NOMO-1 treated with DMSO at 0.1 percent for 48 hours (cell line): Measurements from ENCODE around the gene REEP2.
A peak's percentile ranks its signal among the peaks of the same experiment; 100 is the strongest.
"Not testable (repeated sequence)": the region's sequence is repeated elsewhere in the genome, so short reads cannot be mapped to it uniquely, and the experiment has no call there.

Experiments used
- DNase-seq: peaks from one replicate; lab custom pipeline; 2025; ENCODE audit not compliant: unreplicated experiment; lab: John Stamatoyannopoulos, UW

The REEP2 gene

GRCh38 chr5:138438724-138439476 is at the start of gene REEP2:
Gene REEP2 (plus strand): TSS chr5:138439057. CDS start chr5:138439209, 152 bp downstream.
- DNase-seq = peak; percentile 22

- DNase-seq = no peak
These were observed 49.5 kb upstream of the REEP2 start for GRCh38 chr5:138389332-138389731.

DNA sequence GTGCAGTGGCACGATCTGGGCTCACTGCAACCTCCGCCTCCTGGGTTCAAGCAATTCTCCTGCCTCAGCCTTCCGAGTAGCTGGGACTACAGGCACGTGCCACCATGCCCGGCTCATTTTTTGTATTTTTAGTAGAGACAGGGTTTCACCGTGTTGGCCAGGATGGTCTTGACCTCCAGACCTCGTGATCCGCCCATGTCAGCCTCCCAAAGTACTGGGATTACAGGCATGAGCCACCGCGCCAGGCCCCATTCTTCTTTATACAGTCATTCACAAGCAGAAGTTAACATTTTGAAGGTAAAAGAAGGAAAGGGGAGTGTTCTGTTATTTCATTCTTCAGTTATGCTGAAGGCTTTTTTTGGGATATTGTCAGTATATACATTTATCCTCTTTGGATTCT is 48.9 kb upstream of the REEP2 start:
- DNase-seq = not testable (repeated sequence)

GRCh38 chr5:138391859-138392386 is 46.9 kb upstream of the REEP2 start:
- DNase-seq = no peak

GRCh38 chr5:138402640-138403039 is 36.2 kb upstream of the REEP2 start:
- DNase-seq = no peak

- no peak for DNase-seq
These were observed 30.8 kb upstream of the REEP2 start for GRCh38 chr5:138408023-138408422.

DNA sequence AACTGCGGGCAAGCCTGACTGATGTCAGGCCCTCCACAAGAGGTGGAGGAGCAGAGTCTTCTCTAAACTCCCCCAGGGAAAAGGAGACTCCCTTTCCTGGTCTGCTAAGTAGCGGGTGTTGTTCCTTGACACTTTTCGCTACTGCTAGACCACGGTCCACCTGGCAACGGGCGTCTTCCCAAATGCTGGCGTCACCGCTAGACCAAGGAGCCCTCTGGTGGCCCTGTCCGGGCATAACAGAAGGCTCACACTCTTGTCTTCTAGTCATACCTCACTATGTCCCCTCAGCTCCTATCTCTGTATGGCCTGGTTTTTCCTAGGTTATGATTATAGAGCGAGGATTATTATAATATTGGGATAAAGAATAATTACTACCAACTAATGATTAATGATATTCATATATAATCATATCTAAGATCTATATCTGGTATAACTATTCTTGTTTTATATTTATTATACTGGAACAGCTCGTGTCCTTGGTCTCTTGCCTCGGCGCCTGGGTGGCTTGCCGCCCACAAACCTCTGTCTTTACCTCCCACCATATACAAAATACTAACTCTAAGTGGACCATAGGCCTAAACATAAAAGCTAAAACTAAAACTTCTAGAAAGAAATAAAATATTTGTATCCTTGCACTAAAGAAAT is 27.7 kb upstream of the REEP2 start:
- peak; percentile 9 for DNase-seq

DNA sequence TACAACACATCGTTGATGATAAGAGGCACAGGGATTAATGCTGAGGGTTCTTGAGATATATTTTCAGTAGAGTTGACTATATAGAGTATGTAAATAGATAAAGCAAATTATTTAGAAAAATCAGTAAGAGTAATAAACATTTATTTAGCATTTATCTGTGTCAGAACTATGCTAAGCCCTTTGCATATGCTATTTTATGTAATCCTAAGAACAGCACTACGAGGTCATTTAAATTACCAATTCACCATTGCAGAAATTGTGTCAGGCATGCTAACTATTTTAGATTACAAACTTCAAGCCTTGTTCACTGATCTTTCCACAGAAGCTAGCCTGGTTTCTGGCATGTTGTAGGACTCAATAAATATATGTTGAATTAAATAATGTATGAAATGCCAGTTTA is 20.4 kb upstream of the REEP2 start:
- no peak for DNase-seq

- DNase-seq = no peak
These were observed 13.8 kb upstream of the REEP2 start for GRCh38 chr5:138425079-138425478.

- no peak for DNase-seq
These were observed 2.9 kb upstream of the REEP2 start for GRCh38 chr5:138435943-138436342.

DNA sequence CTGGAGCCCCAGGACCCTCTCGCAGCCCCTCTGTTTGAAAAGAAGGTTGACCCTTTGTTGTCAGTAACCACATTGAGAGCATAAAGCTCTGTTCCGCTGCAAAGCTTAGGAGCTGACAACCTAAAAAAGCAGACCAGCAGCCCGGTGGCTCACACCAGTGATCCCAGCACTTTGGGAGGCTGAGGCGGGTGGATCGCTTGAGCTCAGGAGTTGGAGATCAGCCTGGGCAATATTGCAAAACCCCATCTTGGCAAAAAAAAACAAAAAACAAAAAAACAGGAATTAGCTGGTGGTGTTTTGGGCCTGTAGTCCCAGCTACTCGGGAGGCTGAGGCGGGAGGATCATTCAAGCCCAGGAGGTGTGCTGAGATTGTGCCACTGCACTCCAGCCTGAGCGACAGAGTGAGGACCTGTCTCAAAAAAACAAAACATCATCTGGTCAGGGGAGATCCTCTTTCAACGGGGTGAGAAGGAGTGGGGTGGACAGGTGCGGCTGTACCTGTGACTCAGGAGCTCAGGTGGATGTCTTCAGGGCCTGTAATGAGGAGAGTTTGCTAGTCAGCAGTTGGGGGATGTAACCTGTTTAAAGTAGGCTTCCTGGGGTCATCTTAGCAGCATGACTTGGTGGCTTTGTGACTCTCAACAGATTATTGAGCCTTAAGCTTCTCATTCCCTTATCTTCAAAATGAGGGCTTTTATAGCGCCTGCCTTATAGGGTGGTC is 694 bp upstream of the REEP2 start:
- DNase-seq = no peak

DNA sequence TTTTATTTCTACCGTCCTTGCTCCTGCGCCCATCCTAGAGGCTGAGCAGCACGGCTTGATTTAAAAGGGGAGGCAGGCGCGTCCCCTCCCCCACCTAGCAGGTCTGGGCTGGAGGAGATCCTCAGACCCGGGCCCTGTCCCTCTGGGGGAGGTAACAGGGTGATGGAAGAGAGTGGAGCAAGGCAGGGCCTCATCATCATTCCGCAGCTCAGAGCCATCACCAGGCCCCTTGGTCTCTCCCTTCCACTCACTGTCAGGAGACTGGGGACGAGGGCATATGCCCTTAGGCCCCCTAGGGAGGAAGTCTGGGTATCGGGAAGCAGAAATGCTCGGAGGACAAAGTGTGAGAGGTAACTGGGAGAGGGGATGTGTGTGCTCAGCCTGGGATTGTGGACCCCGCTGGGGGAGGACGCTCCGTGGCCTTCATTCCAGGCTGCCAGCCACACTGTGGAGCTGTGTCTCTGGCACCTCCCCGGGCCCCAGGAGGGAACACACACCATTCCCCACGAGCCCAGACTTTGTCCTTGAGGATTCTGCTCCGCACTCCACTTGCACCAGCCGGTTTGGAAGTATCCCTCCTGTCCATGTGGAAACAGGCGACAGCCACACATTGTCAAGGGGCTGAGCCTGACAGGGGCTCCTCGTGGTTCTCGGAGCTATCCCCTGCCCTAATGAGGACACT is 761 bp downstream of the REEP2 start:
- no peak for DNase-seq

DNA sequence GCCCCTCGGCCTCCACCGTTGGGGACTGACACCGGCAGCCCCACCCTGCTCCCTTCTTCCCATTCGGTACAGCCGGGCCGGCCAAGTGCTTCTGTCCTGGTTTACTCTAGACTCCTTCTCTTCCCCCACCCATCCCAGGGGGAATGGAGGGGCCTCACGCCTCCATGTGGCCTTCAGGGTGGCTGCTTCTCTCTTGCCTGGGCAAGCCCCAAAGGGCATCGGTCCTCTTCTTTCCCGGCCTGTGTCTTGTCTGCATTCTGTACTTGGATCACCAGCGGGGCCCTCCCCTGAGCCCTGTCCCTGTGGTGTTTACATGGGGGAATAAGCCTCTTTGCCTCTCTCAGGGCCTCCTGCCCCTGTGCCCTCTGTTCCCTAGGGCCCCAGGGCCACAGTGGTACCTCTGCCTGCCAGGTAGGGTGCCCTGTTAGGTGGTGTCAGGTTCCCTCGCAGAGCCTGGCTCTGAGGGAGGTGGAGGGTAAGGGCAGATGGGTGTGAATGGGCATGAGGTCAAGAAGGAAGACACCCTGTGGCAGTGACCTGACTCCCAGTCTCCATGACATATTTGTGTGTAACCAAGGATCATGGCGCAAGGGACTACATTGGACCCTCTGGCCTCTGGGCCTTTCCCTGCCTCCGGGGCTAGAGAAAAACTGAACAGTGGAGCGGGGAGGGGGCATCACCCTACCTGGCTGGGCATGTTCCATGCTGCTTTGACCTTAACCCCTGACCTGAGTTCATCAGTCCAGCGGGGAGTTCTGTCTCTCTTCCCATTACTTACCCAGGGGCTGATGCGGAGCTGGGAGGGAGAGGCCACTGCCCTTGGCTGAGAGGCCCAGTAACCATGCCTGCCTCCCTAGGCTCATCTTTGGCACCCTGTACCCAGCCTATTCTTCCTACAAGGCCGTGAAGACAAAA is 1.6 kb downstream of the REEP2 start:
- DNase-seq = no peak

DNA sequence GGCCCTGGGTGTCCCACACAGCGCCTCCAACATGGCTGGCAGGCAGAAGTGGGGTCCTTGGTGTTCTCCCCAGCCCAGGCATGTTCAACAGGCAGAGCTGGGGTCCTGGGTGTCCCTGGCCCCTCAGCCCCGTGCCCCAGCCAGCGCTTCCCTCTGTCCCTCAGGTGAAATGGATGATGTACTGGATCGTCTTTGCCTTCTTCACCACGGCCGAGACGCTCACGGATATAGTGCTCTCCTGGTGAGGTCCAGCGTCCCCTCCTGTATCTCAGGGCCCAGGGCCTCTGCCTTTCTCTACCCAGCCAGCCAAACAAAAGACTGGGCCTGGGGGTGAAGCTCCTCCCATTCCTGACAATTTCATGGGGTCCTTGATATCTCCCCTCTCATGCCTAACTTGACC is 2.4 kb downstream of the REEP2 start:
- DNase-seq = no peak

DNA sequence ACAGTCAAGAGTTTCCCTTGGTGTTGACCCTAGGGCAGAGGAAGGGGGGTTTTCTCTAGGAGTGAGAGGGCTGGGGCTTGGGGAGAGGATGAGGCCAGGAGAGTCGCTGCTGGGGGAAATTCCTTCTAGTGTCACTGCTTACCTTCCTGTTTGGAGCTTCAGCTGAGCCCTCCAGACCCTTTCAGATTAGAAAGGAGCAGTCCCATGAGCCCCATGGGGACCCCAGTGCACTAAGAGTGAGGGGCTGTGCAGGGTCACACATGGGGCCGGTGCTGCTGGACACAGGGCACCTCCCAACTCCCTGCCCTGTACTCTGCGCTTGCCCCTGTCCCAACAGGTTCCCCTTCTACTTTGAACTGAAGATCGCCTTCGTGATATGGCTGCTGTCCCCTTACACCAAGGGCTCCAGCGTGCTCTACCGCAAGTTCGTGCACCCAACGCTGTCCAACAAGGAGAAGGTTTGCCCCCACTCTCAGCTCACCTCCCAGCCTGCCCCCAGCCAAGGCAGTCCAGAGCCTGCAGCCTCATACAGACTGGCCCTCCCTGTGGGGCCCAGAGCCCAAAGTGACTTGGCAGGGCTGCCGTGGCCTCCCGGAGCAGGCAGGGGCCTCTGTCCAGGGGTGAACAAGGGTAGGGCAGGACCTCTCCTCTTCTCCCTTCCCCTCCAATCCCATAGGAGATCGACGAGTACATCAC is 5.4 kb downstream of the REEP2 start:
- DNase-seq = no peak

DNA sequence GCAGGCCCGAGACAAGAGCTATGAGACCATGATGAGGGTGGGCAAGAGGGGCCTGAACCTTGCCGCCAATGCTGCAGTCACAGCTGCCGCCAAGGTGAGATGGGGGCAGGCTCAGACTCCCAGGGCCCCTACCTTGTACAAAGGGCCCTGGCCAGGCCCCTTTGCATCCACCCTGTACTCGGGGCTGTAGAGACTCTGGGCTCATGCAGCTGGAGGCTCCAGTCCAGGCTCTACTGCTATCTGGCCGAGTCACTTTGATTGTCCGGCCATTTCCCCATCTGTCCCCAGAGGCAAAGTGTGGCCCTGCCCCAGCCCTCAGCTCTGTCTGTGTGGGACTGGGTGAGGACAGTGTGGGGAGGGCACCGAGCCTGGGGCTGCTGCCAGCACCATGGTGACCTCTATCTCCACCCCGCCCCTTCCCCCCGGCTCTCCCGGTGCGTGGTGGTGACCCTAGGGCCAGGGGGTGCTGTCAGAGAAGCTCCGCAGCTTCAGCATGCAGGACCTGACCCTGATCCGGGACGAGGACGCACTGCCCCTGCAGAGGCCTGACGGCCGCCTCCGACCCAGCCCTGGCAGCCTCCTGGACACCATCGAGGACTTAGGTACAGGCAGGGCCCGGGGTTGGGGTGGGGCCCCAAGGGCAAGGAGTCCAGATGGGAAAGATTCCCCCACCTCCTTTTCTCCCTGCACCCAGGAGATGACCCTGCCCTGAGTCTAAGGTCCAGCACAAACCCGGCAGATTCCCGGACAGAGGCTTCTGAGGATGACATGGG is 6.1 kb downstream of the REEP2 start:
- no peak for DNase-seq

DNA sequence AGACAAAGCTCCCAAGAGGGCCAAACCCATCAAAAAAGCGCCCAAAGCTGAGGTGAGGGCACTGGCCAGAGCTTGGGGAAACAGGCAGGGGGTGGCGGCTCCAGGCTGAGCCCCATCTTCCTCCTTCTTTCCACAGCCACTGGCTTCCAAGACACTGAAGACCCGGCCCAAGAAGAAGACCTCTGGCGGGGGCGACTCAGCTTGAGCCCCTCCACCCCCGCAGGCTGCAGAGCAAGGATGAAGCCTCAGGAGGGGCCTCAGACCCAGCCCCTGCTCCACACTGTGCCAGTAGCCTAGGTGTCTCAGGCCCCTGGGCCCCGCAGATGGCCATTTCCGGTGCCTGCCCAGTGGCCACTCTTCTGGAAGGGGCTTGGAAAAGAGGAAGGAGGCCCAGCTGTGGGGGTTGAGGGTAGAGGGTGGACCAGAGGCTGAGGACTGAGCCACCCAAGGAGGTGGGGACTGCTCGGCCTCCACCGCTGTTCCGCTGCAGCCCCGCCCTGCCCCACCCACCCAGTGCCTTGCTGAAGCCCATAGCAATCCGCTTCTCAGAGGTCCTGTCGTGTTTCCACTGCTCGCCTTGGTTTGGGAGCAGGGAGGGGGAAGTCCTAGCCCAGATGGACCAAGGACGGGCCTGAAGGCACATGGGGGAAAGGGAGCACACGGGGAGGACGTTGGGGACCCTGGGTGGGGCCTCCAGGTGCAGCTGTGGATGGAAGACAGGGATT is 6.9 kb downstream of the REEP2 start:
- DNase-seq = no peak

- no peak for DNase-seq
These were observed 9.2 kb downstream of the REEP2 start for GRCh38 chr5:138448070-138448469.
